Activated CD4-positive, alpha-beta T cell treated with anti-CD3 and anti-CD28 coated beads for 36 hours (primary cell): ENCODE measurements around the gene KCNIP2. TPM values are rescaled to one million over a fixed set of nuclear protein-coding genes. Genes with fewer than 3 reads are reported as not detected.

Source experiments
- ATAC-seq: fragments of 200-7000 bp; cut with Tn5 transposase; one replicate; pipeline ENCODE4 v1.10.0; 2021; ENCODE audit warnings: mild to moderate bottlenecking, moderate library complexity
- CTCF ChIA-PET: fragments of 350-600 bp; sonication (Branson Sonifier 250); formaldehyde crosslinking; loops from one replicate; lab custom pipeline; 2021; ENCODE audit warnings: antibody characterized with exemption; lab: Charles Lee
- POLR2A ChIA-PET: fragments of 350-600 bp; sonication (Branson Sonifier 250); formaldehyde crosslinking; loops from one replicate; lab custom pipeline; 2021; ENCODE audit warnings: antibody characterized with exemption, inconsistent platforms; lab: Charles Lee
- DNase-seq: peaks from one replicate; pipeline ENCODE4 v3.0.0-alpha.2; 2020
- H3K27ac Mint-ChIP-seq: one replicate; pipeline ENCODE4 v1.8.0; 2021; ENCODE audit warnings: mixed read lengths
- H3K27me3 Mint-ChIP-seq: one replicate; pipeline ENCODE4 v1.8.0; 2021; ENCODE audit warnings: mixed read lengths
- H3K36me3 Mint-ChIP-seq: one replicate; pipeline ENCODE4 v1.8.0; 2021; ENCODE audit warnings: low read depth, mixed read lengths
- H3K4me1 Mint-ChIP-seq: one replicate; pipeline ENCODE4 v1.8.0; 2021; ENCODE audit warnings: mixed read lengths
- H3K4me3 Mint-ChIP-seq: one replicate; pipeline ENCODE4 v1.8.0; 2021; ENCODE audit warnings: mild to moderate bottlenecking, moderate library complexity, mixed read lengths
- H3K9me3 Mint-ChIP-seq: one replicate; pipeline ENCODE4 v1.8.0; 2021; ENCODE audit warnings: low read depth, mixed read lengths
- intact Hi-C, 2 experiments: fragments of 100-400 bp; cut with DNase I in 1 of 2; cut with micrococcal nuclease in 1 of 2; formaldehyde crosslinking; loops; one replicate each; pipeline versions ENCODE4 v1.14.2 to v1.15.1; 2022 to 2024; cut with DNase I, micrococcal nuclease
- total RNA-seq, 2 experiments: library from RNA; stranded (reverse); gene quantifications; one replicate each; pipeline ENCODE4 v1.2.3, GENCODE V29; 2021

KCNIP2 gene
- total RNA-seq, 2 experiments from 2014 or later = 2.7 to 2.8 TPM

- no peak overlapping the region for H3K27ac Mint-ChIP-seq
- intact Hi-C loops = no loop called here
- DNase-seq = no peak
- no peaks in the 10 kb centered on the region for H3K27me3 Mint-ChIP-seq
- ChIA-PET CTCF (interaction anchor here (0.6 to 3.8 kb wide), 4 partner anchors 9 to 248 kb away, joined by 3 to 18 read pairs (median 4); no protein-coding TSS in a partner anchor), POLR2A (no interaction called here)
- no peak for ATAC-seq
- no peak overlapping the region for H3K4me3 Mint-ChIP-seq
- no peaks in the 10 kb centered on the region for H3K4me1 Mint-ChIP-seq
- H3K9me3 Mint-ChIP-seq = no peaks in the 10 kb centered on the region
- H3K36me3 Mint-ChIP-seq = peaks cover 15% of the 10 kb centered on the region
These were observed 7.1 kb upstream of the KCNIP2 start for GRCh38 chr10:101850749-101851148.

GRCh38 chr10:101848894-101849351, 5.3 kb upstream of the KCNIP2 start:
- DNase-seq = no peak
- no peak overlapping the region for H3K27ac Mint-ChIP-seq

GRCh38 chr10:101848408-101848807, 4.8 kb upstream of the KCNIP2 start:
- ATAC-seq (no peak), DNase-seq (no peak)
- Mint-ChIP-seq H3K36me3 (peaks cover 15% of the 10 kb centered on the region), H3K27me3 (no peaks in the 10 kb centered on the region), H3K4me1 (peaks cover 6% of the 10 kb centered on the region), H3K4me3 (no peak overlapping the region), H3K9me3 (no peaks in the 10 kb centered on the region), H3K27ac (no peak overlapping the region)
- intact Hi-C loops = no loop called here
- CTCF ChIA-PET = interaction anchor here (1.0 to 1.8 kb wide), 2 partner anchors 10 to 161 kb away, joined by 3 to 4 read pairs; no protein-coding TSS in a partner anchor
- POLR2A ChIA-PET = interaction anchor here (0.6 kb wide), 1 partner anchor 508 kb away, joined by 9 read pairs; no protein-coding TSS in a partner anchor

More at GRCh38 chr10:101848894-101849351, 5.3 kb upstream of the KCNIP2 start:
- ChIA-PET CTCF (interaction anchor here (0.6 to 1.8 kb wide), 4 partner anchors 9 to 161 kb away, joined by 3 to 4 read pairs (median 3); no protein-coding TSS in a partner anchor), POLR2A (interaction anchor here (1.2 kb wide), 1 partner anchor 8 kb away, joined by 3 read pairs; no protein-coding TSS in a partner anchor)
- H3K4me3 Mint-ChIP-seq = no peak overlapping the region
- peaks cover 15% of the 10 kb centered on the region for H3K36me3 Mint-ChIP-seq
- intact Hi-C loops = no loop called here
- H3K27me3 Mint-ChIP-seq = no peaks in the 10 kb centered on the region
- peaks cover 6% of the 10 kb centered on the region for H3K4me1 Mint-ChIP-seq
- no peak for ATAC-seq
- no peaks in the 10 kb centered on the region for H3K9me3 Mint-ChIP-seq

- DNase-seq (no peak), ATAC-seq (no peak)
- Mint-ChIP-seq H3K27me3 (peaks cover 9% of the 10 kb centered on the region), H3K9me3 (no peaks in the 10 kb centered on the region), H3K36me3 (peaks cover 13% of the 10 kb centered on the region), H3K4me3 (no peak overlapping the region), H3K4me1 (peaks cover 28% of the 10 kb centered on the region), H3K27ac (no peak overlapping the region)
- intact Hi-C loops = no loop called here
- CTCF ChIA-PET = interaction anchor here (0.5 to 1.5 kb wide), 5 partner anchors 53 to 227 kb away, joined by 3 to 5 read pairs (median 4); no protein-coding TSS in a partner anchor
- POLR2A ChIA-PET = no interaction called here
These were observed 2.3 kb upstream of the KCNIP2 start for GRCh38 chr10:101845893-101846292.

DNA sequence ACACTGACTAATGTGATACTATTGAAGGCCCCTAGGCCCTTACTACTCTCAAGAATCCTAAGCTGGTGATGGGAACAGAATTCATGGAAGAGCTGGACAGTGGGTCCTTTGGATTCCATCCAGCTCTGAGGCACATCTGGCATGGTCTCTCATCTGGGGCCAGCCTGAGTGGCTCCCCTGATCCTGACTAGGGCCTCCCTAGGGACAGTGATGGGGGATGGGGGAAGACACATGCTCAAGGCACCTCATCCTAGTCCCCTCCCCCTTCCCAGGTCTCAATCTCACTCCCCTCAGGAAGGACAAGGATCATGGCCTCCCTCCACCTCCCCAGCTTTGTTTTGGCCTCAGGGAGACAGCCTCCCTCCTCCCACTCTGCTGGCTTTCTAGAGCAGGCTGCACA, 1.8 kb downstream of the KCNIP2 start:
- H3K9me3 Mint-ChIP-seq = no peaks in the 10 kb centered on the region
- ATAC-seq (no peak), DNase-seq (no peak)
- H3K4me1 Mint-ChIP-seq = peaks cover 43% of the 10 kb centered on the region
- intact Hi-C loops = loop anchor here in 1 of 2 experiments (2.0 kb wide), 1 partner anchor 223 kb away; the partner anchor contains the start of gene HPS6
- ChIA-PET POLR2A (interaction anchor here (0.6 to 3.6 kb wide), 3 partner anchors 23 to 193 kb away, joined by 10 to 13 read pairs (median 10); partner anchors contain the start of gene OGA), CTCF (interaction anchor here (0.6 to 9.8 kb wide), 40 partner anchors 9 to 1920 kb away, joined by 3 to 145 read pairs (median 6); partner anchors contain the start of genes NPM3 and OGA)
- H3K36me3 Mint-ChIP-seq = peaks cover 4% of the 10 kb centered on the region
- no peak overlapping the region for H3K27ac Mint-ChIP-seq
- H3K27me3 Mint-ChIP-seq = peaks cover 9% of the 10 kb centered on the region
- H3K4me3 Mint-ChIP-seq = no peak overlapping the region

DNA sequence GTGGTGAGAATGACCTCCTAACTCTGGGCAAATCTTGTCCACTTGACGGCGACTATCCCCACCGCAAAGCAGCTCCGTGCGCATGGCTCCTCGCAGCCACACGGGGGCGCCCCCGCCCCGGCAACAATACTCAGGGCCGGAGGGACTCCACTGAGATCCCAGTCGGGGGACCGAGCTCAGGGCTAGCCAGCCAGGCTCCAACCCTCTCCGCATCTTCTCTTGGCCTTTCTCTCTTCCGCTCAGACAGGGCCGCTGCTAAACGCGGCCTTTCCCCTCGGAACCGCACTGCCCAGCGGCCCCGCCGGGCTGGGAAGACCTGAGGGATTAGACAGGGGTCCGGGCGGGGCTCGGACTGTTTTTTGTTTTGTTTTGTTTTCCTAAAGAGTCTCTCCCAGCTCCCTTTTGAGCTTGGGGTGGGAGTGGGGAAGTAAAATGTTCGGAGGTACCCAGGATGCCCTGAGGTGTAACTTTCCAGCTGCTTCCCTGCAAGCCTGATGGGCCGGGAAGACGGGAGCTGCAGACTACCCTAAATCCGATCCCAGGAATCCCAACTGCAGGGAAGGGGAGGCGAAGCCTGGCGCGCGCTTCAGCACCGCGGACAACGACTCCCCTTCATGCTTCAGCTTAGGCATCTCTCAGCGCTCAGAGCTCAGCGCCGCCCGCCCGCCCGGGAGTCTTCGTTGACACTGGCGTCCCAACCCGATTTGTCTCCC, 2.7 kb downstream of the KCNIP2 start:
- H3K27me3 Mint-ChIP-seq = peaks cover 9% of the 10 kb centered on the region
- H3K9me3 Mint-ChIP-seq = no peaks in the 10 kb centered on the region
- H3K4me1 Mint-ChIP-seq = peaks cover 44% of the 10 kb centered on the region
- no peak overlapping the region for H3K27ac Mint-ChIP-seq
- H3K36me3 Mint-ChIP-seq = no peaks in the 10 kb centered on the region
- DNase-seq = peak; percentile 89
- ATAC-seq = peak; percentile 68
- ChIA-PET CTCF (interaction anchor here (0.6 to 9.8 kb wide), 57 partner anchors 8 to 854 kb away, joined by 3 to 145 read pairs (median 5); partner anchors contain the start of genes NPM3 and OGA), POLR2A (interaction anchor here (0.6 to 3.6 kb wide), 4 partner anchors 8 to 227 kb away, joined by 3 to 13 read pairs (median 7); partner anchors contain the start of gene OGA)
- intact Hi-C loops = loop anchor here (1.0 to 2.0 kb wide), 5 partner anchors 48 to 232 kb away; partner anchors contain the start of gene HPS6 (in 1 of the 2)
- peak overlapping the region; percentile 73 for H3K4me3 Mint-ChIP-seq

GRCh38 chr10:101840102-101840684, 3.4 kb downstream of the KCNIP2 start:
- DNase-seq (peak; percentile 60), ATAC-seq (no peak)
- Mint-ChIP-seq H3K27me3 (peaks cover 9% of the 10 kb centered on the region), H3K27ac (no peak overlapping the region), H3K36me3 (no peaks in the 10 kb centered on the region), H3K4me3 (peak overlapping the region; percentile 73), H3K4me1 (peaks cover 50% of the 10 kb centered on the region), H3K9me3 (no peaks in the 10 kb centered on the region)
- CTCF ChIA-PET = interaction anchor here (0.5 to 9.8 kb wide), 51 partner anchors 7 to 854 kb away, joined by 3 to 145 read pairs (median 5); partner anchors contain the start of genes NPM3 and OGA
- intact Hi-C loops = loop anchor here (1.0 to 2.0 kb wide), 5 partner anchors 49 to 233 kb away; partner anchors contain the start of gene HPS6 (in 1 of the 2)
- POLR2A ChIA-PET = interaction anchor here (0.6 to 3.6 kb wide), 4 partner anchors 9 to 228 kb away, joined by 3 to 13 read pairs (median 4); partner anchors contain the start of gene OGA

GRCh38 chr10:101839416-101840063, 4.1 kb downstream of the KCNIP2 start:
- Mint-ChIP-seq H3K9me3 (no peaks in the 10 kb centered on the region), H3K27me3 (peaks cover 9% of the 10 kb centered on the region), H3K36me3 (no peaks in the 10 kb centered on the region), H3K4me3 (peak overlapping the region; percentile 73), H3K27ac (no peak overlapping the region), H3K4me1 (peaks cover 56% of the 10 kb centered on the region)
- POLR2A ChIA-PET = interaction anchor here (3.6 kb wide), 1 partner anchor 21 kb away, joined by 13 read pairs; the partner anchor contains the start of gene OGA
- peak; percentile 9 for ATAC-seq
- CTCF ChIA-PET = interaction anchor here (0.5 to 9.8 kb wide), 23 partner anchors 10 to 298 kb away, joined by 3 to 145 read pairs (median 4); partner anchors contain the start of gene NPM3
- DNase-seq = peak; percentile 78
- intact Hi-C loops = loop anchor here (1.0 to 2.0 kb wide), 5 partner anchors 50 to 234 kb away; partner anchors contain the start of gene HPS6 (in 1 of the 2)

DNA sequence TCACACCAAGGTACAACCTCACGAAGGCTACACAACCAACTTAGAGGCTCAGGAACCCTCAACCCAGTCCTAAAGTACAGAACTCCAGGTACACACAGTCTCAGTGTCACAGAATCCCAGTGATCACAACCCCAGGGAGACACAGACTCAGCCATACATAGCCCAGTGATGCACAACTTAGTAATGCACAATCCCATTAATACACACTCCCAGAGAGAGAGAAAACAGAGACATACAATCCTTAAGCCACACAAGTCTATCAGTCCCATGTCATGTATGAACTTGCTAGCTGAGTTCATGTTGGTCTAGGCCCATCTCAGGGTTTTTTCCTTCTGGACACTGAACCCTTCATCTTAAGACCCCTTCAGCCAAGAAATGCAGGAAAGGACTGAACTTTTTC, 4.6 kb downstream of the KCNIP2 start:
- no peaks in the 10 kb centered on the region for H3K9me3 Mint-ChIP-seq
- CTCF ChIA-PET = interaction anchor here (0.5 to 9.8 kb wide), 16 partner anchors 10 to 299 kb away, joined by 3 to 145 read pairs (median 4); partner anchors contain the start of gene NPM3
- H3K4me3 Mint-ChIP-seq = peak overlapping the region; percentile 73
- peaks cover 9% of the 10 kb centered on the region for H3K27me3 Mint-ChIP-seq
- H3K4me1 Mint-ChIP-seq = peaks cover 56% of the 10 kb centered on the region
- intact Hi-C loops = no loop called here
- H3K27ac Mint-ChIP-seq = no peak overlapping the region
- H3K36me3 Mint-ChIP-seq = no peaks in the 10 kb centered on the region
- DNase-seq (no peak), ATAC-seq (no peak)
- POLR2A ChIA-PET = interaction anchor here (3.6 kb wide), 1 partner anchor 20 kb away, joined by 13 read pairs; the partner anchor contains the start of gene OGA

DNA sequence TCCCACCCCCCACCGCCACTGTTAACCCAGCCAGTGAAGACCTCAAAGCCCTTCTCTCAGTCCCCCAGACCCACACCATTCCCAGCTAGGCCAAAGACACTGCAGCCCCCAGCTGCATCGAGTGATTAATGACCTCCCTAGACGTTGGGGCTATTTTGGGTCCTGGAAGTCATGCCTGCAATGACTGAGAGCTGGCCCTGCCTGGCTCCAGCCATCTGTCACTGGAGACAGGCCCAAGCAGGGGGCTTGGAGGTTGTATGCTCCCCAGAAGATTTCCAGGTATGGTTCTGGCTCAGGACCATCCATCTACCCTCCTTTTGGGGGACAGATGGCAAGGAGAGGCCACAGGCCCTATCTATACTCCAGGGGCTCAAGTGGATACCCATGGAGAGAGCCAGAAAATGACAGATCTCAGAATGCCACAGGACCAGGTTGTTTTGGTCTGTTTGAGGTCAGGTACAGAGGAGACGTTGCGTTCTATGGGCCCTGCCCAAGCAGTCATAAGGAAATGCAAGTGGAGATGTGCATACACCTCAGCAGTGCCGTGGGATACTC, 5.1 kb downstream of the KCNIP2 start:
- ChIA-PET CTCF (interaction anchor here (1.8 to 9.8 kb wide), 3 partner anchors 21 to 237 kb away, joined by 5 to 145 read pairs (median 20); no protein-coding TSS in a partner anchor), POLR2A (interaction anchor here (3.6 kb wide), 1 partner anchor 20 kb away, joined by 13 read pairs; the partner anchor contains the start of gene OGA)
- no peak overlapping the region for H3K27ac Mint-ChIP-seq
- intact Hi-C loops = no loop called here
- no peaks in the 10 kb centered on the region for H3K36me3 Mint-ChIP-seq
- no peak for DNase-seq
- no peak for ATAC-seq
- peaks cover 9% of the 10 kb centered on the region for H3K27me3 Mint-ChIP-seq
- H3K4me1 Mint-ChIP-seq = peaks cover 60% of the 10 kb centered on the region
- peak overlapping the region; percentile 73 for H3K4me3 Mint-ChIP-seq
- H3K9me3 Mint-ChIP-seq = no peaks in the 10 kb centered on the region
